Stomach (tissue), 9 donors: ENCODE results near the gene IFT27. TPM values are rescaled to one million over a fixed set of nuclear protein-coding genes. Genes with fewer than 3 reads are reported as not detected.

Source experiments
- DNase-seq, 2 donors: peaks; one replicate each; pipeline versions ENCODE4 v3.0.0 to v3.0.0-alpha.2; 2013 to 2019
- H3K27ac ChIP-seq, 5 donors: fragments of 200-600 bp in 4 of 5; sonication (generic) in 4 of 5; one replicate each; pipeline ENCODE4 v1.5.1; 2013 to 2019; ENCODE audit warnings: mild to moderate bottlenecking in 1 of 5, moderate library complexity in 1 of 5
- H3K27me3 ChIP-seq, 3 donors: fragments of 200-600 bp; sonication (generic); one replicate each; pipeline ENCODE4 v1.5.1; 2017 to 2019; ENCODE audit warnings: mixed run types in 1 of 3
- H3K36me3 ChIP-seq, 4 donors: fragments of 200-600 bp; sonication (generic); 1 replicate in 3 of 4; 2 replicates in 1 of 4; pipeline ENCODE4 v1.5.1; 2016 to 2019
- H3K4me1 ChIP-seq, 4 donors: fragments of 200-600 bp; sonication (generic); one replicate each; pipeline ENCODE4 v1.5.1; 2016 to 2019
- H3K4me3 ChIP-seq, 4 donors: fragments of 200-600 bp; sonication (generic) in 3 of 4; one replicate each; pipeline ENCODE4 v1.5.1; 2016 to 2019; ENCODE audit warnings: mild to moderate bottlenecking in 1 of 4
- H3K9me3 ChIP-seq, 4 donors: fragments of 200-600 bp; sonication (generic); one replicate each; pipeline ENCODE4 v1.5.1; 2016 to 2019
- EP300 ChIP-seq: sonication (generic); formaldehyde crosslinking; IDR thresholded peaks from one replicate; pipeline ENCODE4 v1.6.1; 2017; ENCODE audit warnings: antibody characterized with exemption
- POLR2A ChIP-seq, 4 donors: fragments of 450-650 bp; IDR thresholded peaks; one replicate each; pipeline ENCODE4 v1.6.1; 2016; ENCODE audit warnings: antibody characterized with exemption in 4 of 4, control low read depth in 2 of 4, mild to moderate bottlenecking in 1 of 4, moderate library complexity in 1 of 4
- POLR2AphosphoS5 ChIP-seq, 3 donors: sonication (generic); formaldehyde crosslinking; IDR thresholded peaks; one replicate each; pipeline ENCODE4 v1.6.1; 2016; ENCODE audit warnings: antibody characterized with exemption in 3 of 3
- WGBS, 5 donors: extraction: QIAGEN DNeasy Blood & Tissue Kit in 3 of 5; methylation state at CpG; one replicate each; pipeline versions ENCODE4 v1.1.5 to v1.1.7; 2013 to 2018; 5-methylcytosine and 5-hydroxymethylcytosine counted together
- intact Hi-C: fragments of 100-400 bp; cut with DNase I; formaldehyde crosslinking; loops from one replicate; pipeline ENCODE4 v1.15.1; 2023; ENCODE audit warnings: low total_unique reads
- polyA plus RNA-seq, 3 donors: library from polyadenylated mRNA; stranded (reverse); fragments of 200-250 nt; gene quantifications; one replicate each; pipeline ENCODE4 v1.2.3, GENCODE V29; 2013
- total RNA-seq, 5 donors: library from RNA; depleted of rRNA; stranded (reverse); fragments of >200 nt; gene quantifications; one replicate each; pipeline versions ENCODE4 v1.1.0 to v1.2.3, GENCODE V29; 2014 to 2016
- TF ChIP-seq, protein P1 (sequence below), 7 experiments: fragments of 450-650 bp in 4 of 7; fragments of 200-600 bp in 3 of 7; sonication (generic) in 3 of 7; IDR thresholded peaks; one replicate each; pipeline ENCODE4 v1.5.1; 2016 to 2019; ENCODE audit warnings: antibody characterized with exemption in 7 of 7, control low read depth in 2 of 7, mild to moderate bottlenecking in 1 of 7
- donor health status: healthy with polysubstance abuse.
- donor health status: Bipolar disorder and iron deficiency.
- donor health status: healthy.

Gene IFT27
- total and polyA plus RNA-seq, 8 donors: 8.2 to 36.1 (median 18.4) TPM

DNA sequence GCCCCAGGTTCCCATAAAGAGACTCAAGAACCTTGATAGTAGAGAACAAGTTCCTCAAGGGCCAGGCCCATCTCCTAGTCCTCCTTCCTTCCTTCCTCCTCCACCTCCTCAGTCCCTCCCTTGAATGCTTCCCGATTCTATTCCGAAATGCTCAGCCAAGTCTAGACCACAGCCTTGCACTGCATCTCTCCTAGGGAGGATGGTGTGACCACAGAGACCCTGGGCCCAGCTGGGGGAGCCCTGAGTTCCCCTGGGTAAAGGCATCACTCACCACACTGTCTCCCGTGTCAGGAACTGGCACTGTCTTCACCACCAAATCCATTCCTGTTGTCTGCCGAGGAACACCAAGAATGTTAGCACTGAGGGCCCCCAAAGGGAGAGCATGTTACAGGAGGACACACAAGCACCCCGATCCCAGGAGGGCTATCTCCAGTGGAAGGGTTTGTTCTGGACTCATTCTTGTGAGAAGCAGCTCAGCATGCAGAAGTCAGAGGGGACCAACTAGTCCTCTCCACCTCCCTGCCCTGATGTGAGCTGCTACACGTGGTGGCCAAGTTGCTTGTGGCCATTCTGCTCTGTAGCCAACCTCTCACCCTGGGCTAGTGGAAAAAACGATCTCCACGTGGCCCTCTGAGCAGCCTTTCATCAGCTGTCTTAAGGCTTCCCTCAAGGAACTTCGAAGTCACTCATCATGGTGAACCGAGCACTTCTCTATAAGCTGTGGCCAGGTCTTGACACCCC is 8.7 kb downstream of the IFT27 start:
- TF ChIP-seq POLR2A (IDR thresholded peaks at IDR 0.05) (no peak), POLR2AphosphoS5 (IDR thresholded peaks at IDR 0.05) (no peak), EP300 (no peak)
- Histone ChIP-seq H3K4me3 (no peak overlapping the region), H3K27me3 (no peaks in the 10 kb centered on the region), H3K27ac (no peak overlapping the region), H3K4me1 (peaks cover 0 to 9% (median 0%) of the 10 kb centered on the region in 4 donors), H3K36me3 (peaks cover 0 to 54% (median 45%) of the 10 kb centered on the region in 4 donors), H3K9me3 (no peaks in the 10 kb centered on the region)
- intact Hi-C loops: no loop called here
- 88 to 94% (median 91%) methylated on average over 10 of the region's 10 CpGs for WGBS, 5 donors
- no peak for DNase-seq

DNA sequence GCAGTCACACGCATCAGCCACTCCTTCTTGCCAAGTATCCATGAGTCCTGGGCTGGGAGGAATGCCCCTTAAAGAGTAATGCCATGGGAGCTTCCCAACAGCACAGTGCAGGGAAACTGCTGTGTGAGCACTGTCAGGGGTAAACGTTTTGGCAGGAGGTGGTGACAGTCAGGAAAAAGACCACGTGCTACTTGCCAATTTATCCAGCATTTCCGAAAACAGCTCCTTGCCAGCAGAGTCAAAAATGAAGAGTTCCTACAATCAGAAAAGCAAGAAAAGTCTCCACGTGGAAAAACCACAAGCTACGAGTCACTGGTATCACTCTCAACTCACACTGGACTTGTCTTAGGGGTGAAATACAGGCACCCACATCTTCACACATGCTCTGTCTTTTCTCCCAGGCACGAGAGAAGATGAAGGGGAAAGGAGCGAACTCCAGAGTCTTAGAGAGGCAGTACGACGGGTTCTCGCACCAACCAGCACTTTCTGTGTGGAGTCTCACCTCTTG is 9.9 kb downstream of the IFT27 start:
- H3K36me3 ChIP-seq: peaks cover 0 to 54% (median 40%) of the 10 kb centered on the region in 4 donors
- H3K4me1 ChIP-seq: peaks cover 0 to 13% (median 0%) of the 10 kb centered on the region in 4 donors
- TF ChIP-seq, protein P1, sequence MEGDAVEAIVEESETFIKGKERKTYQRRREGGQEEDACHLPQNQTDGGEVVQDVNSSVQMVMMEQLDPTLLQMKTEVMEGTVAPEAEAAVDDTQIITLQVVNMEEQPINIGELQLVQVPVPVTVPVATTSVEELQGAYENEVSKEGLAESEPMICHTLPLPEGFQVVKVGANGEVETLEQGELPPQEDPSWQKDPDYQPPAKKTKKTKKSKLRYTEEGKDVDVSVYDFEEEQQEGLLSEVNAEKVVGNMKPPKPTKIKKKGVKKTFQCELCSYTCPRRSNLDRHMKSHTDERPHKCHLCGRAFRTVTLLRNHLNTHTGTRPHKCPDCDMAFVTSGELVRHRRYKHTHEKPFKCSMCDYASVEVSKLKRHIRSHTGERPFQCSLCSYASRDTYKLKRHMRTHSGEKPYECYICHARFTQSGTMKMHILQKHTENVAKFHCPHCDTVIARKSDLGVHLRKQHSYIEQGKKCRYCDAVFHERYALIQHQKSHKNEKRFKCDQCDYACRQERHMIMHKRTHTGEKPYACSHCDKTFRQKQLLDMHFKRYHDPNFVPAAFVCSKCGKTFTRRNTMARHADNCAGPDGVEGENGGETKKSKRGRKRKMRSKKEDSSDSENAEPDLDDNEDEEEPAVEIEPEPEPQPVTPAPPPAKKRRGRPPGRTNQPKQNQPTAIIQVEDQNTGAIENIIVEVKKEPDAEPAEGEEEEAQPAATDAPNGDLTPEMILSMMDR (IDR thresholded peaks at IDR 0.05): no peak
- no peak for TF ChIP-seq POLR2AphosphoS5 (IDR thresholded peaks at IDR 0.05)
- no peak for TF ChIP-seq POLR2A (IDR thresholded peaks at IDR 0.05)
- TF ChIP-seq EP300: no peak
- intact Hi-C loops: no loop called here
- WGBS, 5 donors: 77 to 87% (median 85%) methylated on average over 11 of the region's 11 CpGs
- no peak for DNase-seq
- H3K9me3 ChIP-seq: no peaks in the 10 kb centered on the region
- no peak overlapping the region for H3K27ac ChIP-seq
- no peak overlapping the region for H3K4me3 ChIP-seq
- H3K27me3 ChIP-seq: no peaks in the 10 kb centered on the region

DNA sequence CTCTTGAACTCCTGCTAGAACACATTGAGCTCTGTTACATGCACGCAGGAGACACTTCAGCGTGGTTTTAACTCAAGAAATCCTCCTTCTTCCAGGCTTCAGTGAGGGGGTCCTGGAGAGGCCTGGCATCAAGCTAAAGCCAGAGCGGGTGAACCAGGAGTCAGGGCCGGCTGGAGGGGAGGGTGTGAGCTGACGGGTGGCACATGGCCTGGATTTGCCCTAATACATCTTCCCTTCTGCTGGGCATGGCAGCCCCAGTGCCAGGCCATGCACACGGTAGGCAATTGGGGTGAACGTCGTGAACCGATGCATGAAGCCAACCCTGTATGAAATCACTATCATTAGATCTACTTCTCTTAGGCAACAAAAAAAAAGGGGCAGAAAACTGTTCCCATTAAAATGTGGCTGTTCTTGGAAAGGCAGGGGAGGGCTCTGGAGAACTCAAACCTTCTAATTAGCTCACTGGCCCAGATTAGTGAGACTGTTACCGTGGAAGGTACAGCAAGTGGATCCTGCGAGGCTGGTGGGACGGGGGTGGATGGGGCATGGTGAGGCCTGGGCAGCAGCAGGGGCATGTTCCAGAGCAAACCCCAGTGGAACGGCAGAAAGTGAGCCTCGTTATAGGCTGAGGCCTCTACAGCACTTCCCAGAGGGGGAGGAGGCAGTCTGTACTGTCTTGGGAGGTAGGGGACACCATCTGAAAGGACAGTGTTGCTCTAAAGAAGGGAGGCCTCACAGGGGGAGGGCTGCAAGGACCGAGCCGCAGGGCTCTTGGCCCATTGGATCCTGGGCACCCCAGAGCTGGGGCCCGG is 10.6 kb downstream of the IFT27 start:
- Histone ChIP-seq H3K9me3 (no peaks in the 10 kb centered on the region), H3K27me3 (no peaks in the 10 kb centered on the region), H3K27ac (no peak overlapping the region), H3K4me3 (no peak overlapping the region), H3K4me1 (peaks cover 0 to 18% (median 0%) of the 10 kb centered on the region in 4 donors), H3K36me3 (peaks cover 0 to 54% (median 40%) of the 10 kb centered on the region in 4 donors)
- intact Hi-C loops: no loop called here
- DNase-seq: no peak
- TF ChIP-seq, protein P1 (IDR thresholded peaks at IDR 0.05): no peak
- TF ChIP-seq EP300 (no peak), POLR2AphosphoS5 (IDR thresholded peaks at IDR 0.05) (no peak), POLR2A (IDR thresholded peaks at IDR 0.05) (no peak)
- 90 to 95% (median 95%) methylated on average over 15 to 17 of the region's 17 CpGs for WGBS, 5 donors

DNA sequence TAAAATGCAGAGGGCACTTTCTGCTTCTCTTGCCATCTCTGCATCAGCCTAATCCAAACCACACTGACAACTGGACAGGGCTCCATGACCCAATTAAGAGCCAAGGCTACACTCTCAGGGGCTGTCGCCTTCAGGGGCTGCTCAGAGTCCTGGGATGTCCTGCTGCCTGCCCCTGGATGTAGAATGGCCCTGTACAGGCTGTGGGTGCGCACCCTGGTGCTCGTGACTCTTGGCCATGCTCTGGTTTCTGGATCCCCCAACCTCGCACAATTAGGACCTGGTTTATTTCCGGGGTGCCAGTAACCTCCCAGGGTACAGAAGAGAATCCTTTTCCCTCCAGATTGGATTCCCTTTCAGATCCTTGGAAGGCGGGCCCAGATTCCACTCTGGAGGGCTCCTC is 11.3 kb downstream of the IFT27 start:
- peaks cover 0 to 18% (median 0%) of the 10 kb centered on the region in 4 donors for H3K4me1 ChIP-seq
- TF ChIP-seq POLR2AphosphoS5 (IDR thresholded peaks at IDR 0.05): no peak
- no peak for TF ChIP-seq EP300
- TF ChIP-seq, protein P1 (IDR thresholded peaks at IDR 0.05): no peak
- TF ChIP-seq POLR2A (IDR thresholded peaks at IDR 0.05): no peak
- no peaks in the 10 kb centered on the region for H3K27me3 ChIP-seq
- no peaks in the 10 kb centered on the region for H3K9me3 ChIP-seq
- 94 to 100% (median 94%) methylated on average over 3 to 6 of the region's 6 CpGs for WGBS, 5 donors
- no peak for DNase-seq
- H3K4me3 ChIP-seq: no peak overlapping the region
- H3K36me3 ChIP-seq: peaks cover 0 to 54% (median 40%) of the 10 kb centered on the region in 4 donors
- intact Hi-C loops: no loop called here
- H3K27ac ChIP-seq: no peak overlapping the region
